ENCODE measurements around the gene USH2A.
A peak's percentile ranks its signal among the peaks of the same experiment; 100 is the strongest.
"Not testable (repeated sequence)": the region's sequence is repeated elsewhere in the genome, so short reads cannot be mapped to it uniquely, and the experiment has no call there.

The USH2A gene

GRCh38 chr1:216186141-216186540 is 237.1 kb downstream of the USH2A start:
- no peak for DNase-seq

GRCh38 chr1:216184126-216184680 is 239.0 kb downstream of the USH2A start:
- no peak for DNase-seq

- DNase-seq = peak; percentile 73
Measured at GRCh38 chr1:216183454-216183853, 239.8 kb downstream of the USH2A start.

GRCh38 chr1:216183007-216183406 is 240.2 kb downstream of the USH2A start:
- DNase-seq = no peak

GRCh38 chr1:216181590-216181989 is 241.7 kb downstream of the USH2A start:
- DNase-seq = no peak

- DNase-seq = no peak
Measured at GRCh38 chr1:216178281-216178680, 245.0 kb downstream of the USH2A start.

- DNase-seq = no peak
Measured at GRCh38 chr1:216176970-216177369, 246.3 kb downstream of the USH2A start.

GRCh38 chr1:216175714-216176113 is 247.5 kb downstream of the USH2A start:
- DNase-seq = no peak

- DNase-seq = no peak
Measured at GRCh38 chr1:216173376-216173995, 249.8 kb downstream of the USH2A start.

GRCh38 chr1:216169351-216169750 is 253.9 kb downstream of the USH2A start:
- no peak for DNase-seq

GRCh38 chr1:216168546-216168945 is 254.7 kb downstream of the USH2A start:
- no peak for DNase-seq

GRCh38 chr1:216154063-216154462 is 269.2 kb downstream of the USH2A start:
- DNase-seq = no peak

- DNase-seq = no peak
Measured at GRCh38 chr1:216153130-216153529, 270.1 kb downstream of the USH2A start.

GRCh38 chr1:216145451-216146018 is 277.7 kb downstream of the USH2A start:
- DNase-seq = not testable (repeated sequence)

GRCh38 chr1:216144661-216145450 is 278.4 kb downstream of the USH2A start:
- DNase-seq = no peak

- DNase-seq = no peak
Measured at GRCh38 chr1:216142921-216143320, 280.3 kb downstream of the USH2A start.

- peak; percentile 91 for DNase-seq
Measured at GRCh38 chr1:216140730-216141524, 282.3 kb downstream of the USH2A start.

GRCh38 chr1:216124192-216124781 is 299.0 kb downstream of the USH2A start:
- DNase-seq = no peak

GRCh38 chr1:216123446-216124191 is 299.6 kb downstream of the USH2A start:
- DNase-seq = no peak

GRCh38 chr1:216119600-216119999 is 303.6 kb downstream of the USH2A start:
- DNase-seq = peak; percentile 11

GRCh38 chr1:216114180-216114579 is 309.1 kb downstream of the USH2A start:
- no peak for DNase-seq

- DNase-seq = no peak
Measured at GRCh38 chr1:216113181-216113580, 310.1 kb downstream of the USH2A start.

All from NCI-H2171 (cell line).